K562 (cell line): ENCODE results near the gene GALNT12. TPM values are rescaled to one million over a fixed set of nuclear protein-coding genes. Genes with fewer than 3 reads are reported as not detected.

Source experiments
- ATAC-seq: fragments of 200-7000 bp; cut with Tn5 transposase; 3 replicates; pipeline ENCODE4 v1.9.1; 2020; ENCODE audit warnings: moderate library complexity
- BruUV-seq: library from RNA; stranded (reverse); fragments of 400-500 nt; replicated peaks from 2 replicates; lab custom pipeline; 2021; lab: Mats Ljungman, UMichigan
- CTCF ChIA-PET: fragments of 300-600 bp; formaldehyde crosslinking; extraction: SDS; loops from one replicate; lab custom pipeline; 2021; ENCODE audit warnings: low intra/inter-chr PET ratio; lab: Yijun Ruan, JAX
- POLR2A ChIA-PET: fragments of 300-600, 350-650 bp; sonication (Branson Sonifier 250); formaldehyde crosslinking; extraction: SDS; loops from one replicate; lab custom pipeline; 2021; ENCODE audit warnings: antibody characterized with exemption, inconsistent platforms; lab: Yijun Ruan, JAX
- DNase-seq, 4 experiments: peaks; one replicate each; pipeline versions ENCODE4 v3.0.0 to v3.0.0-alpha.2; 2011 to 2018; ENCODE audit warnings: low spot score in 3 of 4, mixed read lengths in 3 of 4; ENCODE audit errors: extremely low read depth in 1 of 4
- FAIRE-seq: peaks from 2 replicates; lab custom pipeline; 2011; peaks lifted over from hg19 to GRCh38; lab: Jason Lieb, UNC
- H2AFZ ChIP-seq: 2 replicates; pipeline ENCODE4 v1.6.0; 2011; ENCODE audit warnings: low read depth, low read length, control low read depth, inconsistent platforms
- H3K27ac ChIP-seq: fragments of 200-600 bp; 3 replicates; pipeline ENCODE4 v1.8.0; 2011; ENCODE audit warnings: low read depth, mild to moderate bottlenecking, control low read depth, inconsistent platforms, low read length, moderate library complexity, mixed read lengths; ENCODE audit errors: extremely low read depth
- H3K27me3 ChIP-seq, 2 experiments: fragments of 300-600 bp in 1 of 2; 2 replicates in 1 of 2; 3 replicates in 1 of 2; pipeline versions ENCODE4 v1.6.0 to v1.8.0; 2011; ENCODE audit warnings: inconsistent platforms in 2 of 2, low read length in 2 of 2, mild to moderate bottlenecking in 1 of 2, mixed read lengths in 1 of 2, moderate library complexity in 1 of 2; ENCODE audit not compliant: control insufficient read depth in 2 of 2, insufficient read depth in 2 of 2
- H3K36me3 ChIP-seq: fragments of 300-600 bp; 3 replicates; pipeline ENCODE4 v1.8.0; 2011; ENCODE audit warnings: mild to moderate bottlenecking, low read length, inconsistent platforms; ENCODE audit not compliant: control insufficient read depth, insufficient read depth
- H3K4me1 ChIP-seq, 2 experiments: fragments of 200-600 bp in 1 of 2; replicated peaks in 1 of 2; 2 replicates in 1 of 2; 3 replicates in 1 of 2; pipeline versions ENCODE4 v1.5.1 to v1.8.0; 2011; ENCODE audit warnings: inconsistent platforms in 2 of 2, low read length in 2 of 2, mild to moderate bottlenecking in 1 of 2, mixed read lengths in 1 of 2, moderate library complexity in 1 of 2; ENCODE audit not compliant: control insufficient read depth in 2 of 2, insufficient read depth in 2 of 2
- H3K4me2 ChIP-seq: 2 replicates; pipeline ENCODE4 v1.6.1; 2011; ENCODE audit warnings: low read length, control low read depth, inconsistent platforms, mixed read lengths; ENCODE audit not compliant: insufficient read depth
- H3K4me3 ChIP-seq: fragments of 200-600 bp; sonication (generic), shearing (Covaris generic); 2 replicates; pipeline ENCODE4 v1.5.1; 2016; ENCODE audit warnings: control low read depth, inconsistent platforms
- H3K79me2 ChIP-seq: fragments of 200-600 bp; 3 replicates; pipeline ENCODE4 v1.8.0; 2011; ENCODE audit warnings: low read length, inconsistent platforms; ENCODE audit not compliant: control insufficient read depth, insufficient read depth
- H3K9ac ChIP-seq, 2 experiments: 2 replicates each; pipeline versions ENCODE4 v1.6.0 to v1.6.1; 2011; ENCODE audit warnings: low read depth in 2 of 2, low read length in 2 of 2, control low read depth in 1 of 2, inconsistent platforms in 1 of 2, mild to moderate bottlenecking in 1 of 2, mixed read lengths in 1 of 2; ENCODE audit not compliant: insufficient read depth in 1 of 2
- H3K9me1 ChIP-seq: one replicate; pipeline ENCODE4 v1.6.0; 2011; ENCODE audit warnings: inconsistent platforms, mild to moderate bottlenecking, low read length, moderate library complexity; ENCODE audit not compliant: control insufficient read depth, insufficient read depth
- H3K9me3 ChIP-seq: replicated peaks from 2 replicates; pipeline ENCODE4 v1.5.1; 2011; ENCODE audit warnings: low read depth, low read length, inconsistent platforms; ENCODE audit not compliant: control insufficient read depth, insufficient read depth
- H4K20me1 ChIP-seq: replicated peaks from 2 replicates; pipeline ENCODE4 v1.6.1; 2011; ENCODE audit warnings: low read length, inconsistent platforms, mixed read lengths; ENCODE audit not compliant: control insufficient read depth, insufficient read depth
- ARID3B ChIP-seq: fragments of 250-450 bp; sonication (Bioruptor Pico); IDR thresholded peaks from 2 replicates; pipeline ENCODE4 v1.4.0; 2020; ENCODE audit warnings: borderline replicate concordance
- BCOR ChIP-seq: fragments of 450-650 bp; IDR thresholded peaks from 2 replicates; pipeline ENCODE4 v1.6.1; 2016
- CHD1 ChIP-seq: fragments of 200-600 bp; sonication (generic); IDR thresholded peaks from one replicate; pipeline ENCODE4 v1.6.1; 2012; ENCODE audit warnings: mild to moderate bottlenecking, moderate library complexity, low read length, inconsistent platforms
- CXXC5 ChIP-seq: fragments of 250-450 bp; sonication (Bioruptor Pico); IDR thresholded peaks from 2 replicates; pipeline ENCODE4 v1.8.0; 2022; ENCODE audit warnings: inconsistent platforms, mild to moderate bottlenecking, moderate library complexity
- EGR1 ChIP-seq: fragments of 450-650 bp; conservative IDR thresholded peaks from 2 replicates; pipeline ENCODE4 v1.6.1; 2017; ENCODE audit warnings: mild to moderate bottlenecking
- ELF1 ChIP-seq: fragments of 200-800 bp; sonication (Bioruptor generic); IDR thresholded peaks from 2 replicates; pipeline ENCODE4 v1.6.1; 2016; ENCODE audit warnings: missing genetic modification characterization, missing compliant biosample characterization
- ESRRA ChIP-seq: fragments of 450-650 bp; IDR thresholded peaks from 2 replicates; pipeline ENCODE4 v1.6.1; 2014; ENCODE audit warnings: low read depth, mild to moderate bottlenecking, moderate library complexity, borderline replicate concordance
- KDM2B ChIP-seq: fragments of 250-450 bp; sonication (Bioruptor Pico); IDR thresholded peaks from 2 replicates; pipeline ENCODE4 v1.8.0; 2021; ENCODE audit warnings: mild to moderate bottlenecking, moderate library complexity
- KDM5B ChIP-seq: fragments of 200-600 bp; sonication (generic); IDR thresholded peaks from 2 replicates; pipeline ENCODE4 v1.6.1; 2012; ENCODE audit warnings: low read depth, mild to moderate bottlenecking, moderate library complexity, low read length, control low read depth, inconsistent platforms; ENCODE audit not compliant: insufficient replicate concordance
- MXD1 ChIP-seq: fragments of 250-450 bp; sonication (Bioruptor Pico); IDR thresholded peaks from 2 replicates; pipeline ENCODE4 v1.8.0; 2021; ENCODE audit warnings: borderline replicate concordance, mild to moderate bottlenecking, moderate library complexity; ENCODE audit not compliant: poor library complexity, severe bottlenecking
- NKRF ChIP-seq: fragments of 450-650 bp; IDR thresholded peaks from 2 replicates; pipeline ENCODE4 v1.6.1; 2016; ENCODE audit warnings: borderline replicate concordance
- RB1 ChIP-seq: fragments of 450-650 bp; IDR thresholded peaks from 2 replicates; pipeline ENCODE4 v1.6.1; 2017; ENCODE audit warnings: low read depth, mild to moderate bottlenecking
- RBBP5 ChIP-seq: fragments of 200-600 bp; sonication (generic); IDR thresholded peaks from 2 replicates; pipeline ENCODE4 v1.6.1; 2012; ENCODE audit warnings: borderline replicate concordance, mild to moderate bottlenecking, low read length, control low read depth, inconsistent platforms; ENCODE audit not compliant: insufficient read depth, poor library complexity, severe bottlenecking
- TAF1 ChIP-seq: IDR thresholded peaks from 2 replicates; pipeline ENCODE4 v1.6.1; 2011; ENCODE audit warnings: mild to moderate bottlenecking, low read length, moderate library complexity; ENCODE audit not compliant: insufficient read depth, control insufficient read depth, severe bottlenecking; ENCODE audit errors: extremely low read depth
- TCF7 ChIP-seq: sonication (generic); IDR thresholded peaks from 2 replicates; pipeline ENCODE4 v1.6.1; 2016; ENCODE audit warnings: antibody characterized with exemption, borderline replicate concordance
- TCFL5 ChIP-seq: fragments of 250-450 bp; sonication (Bioruptor Pico); conservative IDR thresholded peaks from 2 replicates; pipeline ENCODE4 v1.6.1; 2021; ENCODE audit warnings: mild to moderate bottlenecking, moderate library complexity, matching md5 sums
- ZNF311 ChIP-seq: fragments of 250-450 bp; sonication (Bioruptor Pico); IDR thresholded peaks from 2 replicates; pipeline ENCODE4 v1.4.0; 2020; ENCODE audit warnings: mild to moderate bottlenecking, moderate library complexity
- ZNF589 ChIP-seq: fragments of 200-800 bp; sonication (Bioruptor generic); IDR thresholded peaks from 2 replicates; pipeline ENCODE4 v1.6.1; 2016; ENCODE audit warnings: low read depth, missing genetic modification characterization, missing compliant biosample characterization
- WGBS: fragments of 100-300 bp; shearing (Covaris generic); methylation state at CpG from one replicate; pipeline ENCODE4 v1.1.6; 2016; ENCODE audit warnings: low coverage, mixed read lengths; ENCODE audit not compliant: insufficient coverage; ENCODE audit errors: missing lambda C conversion rate; 5-methylcytosine and 5-hydroxymethylcytosine counted together
- in situ Hi-C: fragments of 300-500 bp; cut with MboI; formaldehyde crosslinking; loops from 4 replicates; pipeline ENCODE4 v1.15.0; 2018; ENCODE audit warnings: inconsistent platforms, mixed read lengths
- intact Hi-C: fragments of 100-400 bp; cut with micrococcal nuclease; formaldehyde crosslinking; loops from 2 replicates; pipeline ENCODE4 v1.14.2; 2022
- polyA plus RNA-seq, 8 experiments: library from polyadenylated mRNA; depleted of rRNA in 4 of 8; stranded (reverse) in 5 of 8; unstranded in 3 of 8; fragments of >200 nt; fragmentation: Nextera tagmentation in 2 of 8; fragmentation: Illumina TruSeq in 1 of 8; extraction: Ambion mirVana in 2 of 8; extraction: Trizol in 1 of 8; gene quantifications; 2 replicates each; pipeline versions ENCODE4 v1.2.1 to v1.2.3, GENCODE V29; 2011 to 2014; ENCODE audit warnings: inconsistent platforms in 1 of 8, missing spikeins in 1 of 8
- total RNA-seq, 7 experiments: library from RNA; depleted of rRNA in 6 of 7; stranded (reverse); fragments of >200 nt in 6 of 7; fragmentation: Illumina TruSeq in 2 of 7; extraction: Trizol in 2 of 7; gene quantifications; 2 replicates each; pipeline versions ENCODE4 v1.2.1 to v1.2.3, GENCODE V29; 2011 to 2021; ENCODE audit warnings: low replicate concordance in 1 of 7

GALNT12 gene
- total and polyA plus RNA-seq, 9 of the 15 experiments (the other 6 are each of a cell fraction or from before 2014, with no cell fraction given), result 29.7 to 82.9 (median 44.2) TPM

GRCh38 chr9:98807814-98808195 lies 335 bp downstream of the GALNT12 start:
- DNase-seq (peak in 2 of 4 experiments; percentile 39 to 42), ATAC-seq (peak; percentile 12), FAIRE-seq (no peak)
- intact Hi-C loops, result loop anchor here (1.0 to 5.0 kb wide), 4 partner anchors 25 to 269 kb away; no protein-coding TSS in a partner anchor
- H3K9me1 ChIP-seq, result no peaks in the 10 kb centered on the region
- H3K9me3 ChIP-seq, result no peaks in the 10 kb centered on the region
- ChIA-PET POLR2A (interaction anchor here (0.8 to 2.3 kb wide), 6 partner anchors 11 to 722 kb away, joined by 3 to 8 read pairs (median 4); partner anchors contain the start of gene ANKS6), CTCF (interaction anchor here (1.6 kb wide), 1 partner anchor 190 kb away, joined by 4 read pairs; no protein-coding TSS in a partner anchor)
- in situ Hi-C loops, result no loop called here
- H3K36me3 ChIP-seq, result peaks cover 12% of the 10 kb centered on the region; the same call in 2 of the 3 replicates
- H3K9ac ChIP-seq, result peak overlapping the region; percentile 60 to 94
- peak overlapping the region; percentile 81 for H3K4me2 ChIP-seq
- H2AFZ ChIP-seq, result peak overlapping the region; percentile 11
- no peaks in the 10 kb centered on the region for H3K27me3 ChIP-seq
- H3K79me2 ChIP-seq, result peaks cover 42% of the 10 kb centered on the region
- H3K27ac ChIP-seq, result peak overlapping the region; percentile 59; the same call in 2 of the 3 replicates
- BruUV-seq, result no TSS peak
- H3K4me1 ChIP-seq, result peaks cover 31 to 57% of the 10 kb centered on the region in 2 experiments
- WGBS, result 1% methylated on average over 24 of the region's 46 CpGs
- H4K20me1 ChIP-seq, result no peaks in the 10 kb centered on the region
- peak overlapping the region; percentile 66 for H3K4me3 ChIP-seq
- TF ChIP-seq MXD1 (no peak), ESRRA (peak; percentile 22; the same call in 1 of the 2 replicates), NKRF (no peak), TCFL5 (no peak), TAF1 (peak; percentile 0), ZNF311 (CRISPR knock-in tag) (no peak), TCF7 (0 out of 2 replicates have a peak, but pooled peaks have one; percentile 7), CHD1 (peak; percentile 85), ZNF589 (CRISPR knock-in tag) (0 out of 2 replicates have a peak, but pooled peaks have one; percentile 33), EGR1 (no peak), KDM2B (peak; percentile 82; the same call in 1 of the 2 replicates), ARID3B (CRISPR knock-in tag) (no peak), BCOR (0 out of 2 replicates have a peak, but pooled peaks have one; percentile 27), RBBP5 (peak; percentile 46), KDM5B (peak; percentile 47), RB1 (0 out of 2 replicates have a peak, but pooled peaks have one; percentile 7), ELF1 (peak; percentile 9; the same call in 1 of the 2 replicates), CXXC5 (CRISPR knock-in tag) (peak; percentile 41)
